Endothelial cell of umbilical vein (primary cell): ENCODE data around the gene PYGO2. TPM values are rescaled to one million over a fixed set of nuclear protein-coding genes. Genes with fewer than 3 reads are reported as not detected.
A peak's percentile ranks its signal among the peaks of the same experiment; 100 is the strongest.

ENCODE experiments used
- BruUV-seq: library from RNA; stranded (reverse); fragments of 400-500 nt; replicated peaks from 2 replicates; lab custom pipeline; 2021; lab: Mats Ljungman, UMichigan
- CTCF ChIA-PET: fragments of 300-600, 350-600 bp; sonication (Branson Sonifier 250); formaldehyde crosslinking; loops from one replicate; lab custom pipeline; 2021; ENCODE audit warnings: antibody characterized with exemption, inconsistent platforms; lab: Charles Lee
- POLR2A ChIA-PET: fragments of 300-600, 350-600 bp; sonication (Branson Sonifier 250); formaldehyde crosslinking; loops from one replicate; lab custom pipeline; 2021; ENCODE audit warnings: antibody characterized with exemption, inconsistent platforms; lab: Charles Lee
- DNase-seq: peaks from one replicate; pipeline ENCODE4 v3.0.0-alpha.2; 2011; ENCODE audit warnings: low read depth, low spot score
- FAIRE-seq: peaks from 2 replicates; lab custom pipeline; 2011; peaks lifted over from hg19 to GRCh38; lab: Jason Lieb, UNC
- H2AFZ ChIP-seq: 2 replicates; pipeline ENCODE4 v1.6.0; 2012; ENCODE audit warnings: low read depth, low read length, control low read depth, inconsistent platforms
- H3K27ac ChIP-seq: 2 replicates; pipeline ENCODE4 v1.5.1; 2011; ENCODE audit warnings: low read depth, mild to moderate bottlenecking, control low read depth, low read length, moderate library complexity; ENCODE audit not compliant: insufficient read depth
- H3K27me3 ChIP-seq, 2 experiments: 2 replicates each; pipeline versions ENCODE4 v1.6.0 to v1.6.1; 2011; ENCODE audit warnings: low read length in 2 of 2, mixed read lengths in 1 of 2; ENCODE audit not compliant: control insufficient read depth in 2 of 2, insufficient read depth in 2 of 2
- H3K36me3 ChIP-seq, 2 experiments: 2 replicates in 1 of 2; 3 replicates in 1 of 2; pipeline ENCODE4 v1.5.1; 2011; ENCODE audit warnings: low read length in 2 of 2, mild to moderate bottlenecking in 1 of 2, moderate library complexity in 1 of 2; ENCODE audit not compliant: control insufficient read depth in 2 of 2, insufficient read depth in 2 of 2; ENCODE audit errors: extremely low read depth in 1 of 2
- H3K4me1 ChIP-seq: 3 replicates; pipeline ENCODE4 v1.5.1; 2011; ENCODE audit warnings: mild to moderate bottlenecking, low read length; ENCODE audit not compliant: control insufficient read depth, insufficient read depth; ENCODE audit errors: extremely low read depth
- H3K4me2 ChIP-seq: 2 replicates; pipeline ENCODE4 v1.6.1; 2011; ENCODE audit warnings: low read length, control low read depth, mixed read lengths; ENCODE audit not compliant: insufficient read depth
- H3K4me3 ChIP-seq, 3 experiments: fragments of 200-600 bp in 1 of 3; sonication (generic), shearing (Covaris generic) in 1 of 3; replicated peaks in 1 of 3; 2 replicates each; pipeline ENCODE4 v1.5.1; 2011 to 2016; ENCODE audit warnings: control low read depth in 3 of 3, low read length in 3 of 3, mild to moderate bottlenecking in 2 of 3, inconsistent platforms in 1 of 3, low read depth in 1 of 3, moderate library complexity in 1 of 3; ENCODE audit not compliant: insufficient read depth in 1 of 3
- H3K79me2 ChIP-seq: 2 replicates; pipeline ENCODE4 v1.6.0; 2012; ENCODE audit warnings: low read length, inconsistent platforms; ENCODE audit not compliant: control insufficient read depth, insufficient read depth
- H3K9ac ChIP-seq: replicated peaks from 2 replicates; pipeline ENCODE3; 2011; ENCODE audit warnings: low read length, control low read depth; ENCODE audit not compliant: insufficient read depth; ENCODE audit errors: extremely low read depth
- H3K9me1 ChIP-seq: replicated peaks from 3 replicates; pipeline ENCODE4 v1.6.0; 2011; ENCODE audit warnings: mild to moderate bottlenecking, low read length; ENCODE audit not compliant: control insufficient read depth, insufficient read depth; ENCODE audit errors: extremely low read depth
- H3K9me3 ChIP-seq: replicated peaks from 2 replicates; pipeline ENCODE4 v1.5.1; 2012; ENCODE audit warnings: low read length, inconsistent platforms; ENCODE audit not compliant: control insufficient read depth, insufficient read depth
- H4K20me1 ChIP-seq: replicated peaks from 2 replicates; pipeline ENCODE3; 2011; ENCODE audit warnings: mild to moderate bottlenecking, low read length; ENCODE audit not compliant: control insufficient read depth, insufficient read depth; ENCODE audit errors: extremely low read depth
- EZH2 ChIP-seq: IDR thresholded peaks from 2 replicates; pipeline ENCODE4 v1.6.1; 2012; ENCODE audit warnings: borderline replicate concordance, low read depth, mild to moderate bottlenecking, moderate library complexity, low read length, inconsistent platforms; ENCODE audit not compliant: severe bottlenecking
- FOS ChIP-seq: IDR thresholded peaks from 2 replicates; pipeline ENCODE4 v1.6.1; 2011; ENCODE audit warnings: mild to moderate bottlenecking, low read length, moderate library complexity, borderline replicate concordance; ENCODE audit not compliant: insufficient read depth
- GATA2 ChIP-seq: IDR thresholded peaks from 2 replicates; pipeline ENCODE4 v1.7.0; 2011; ENCODE audit warnings: low read depth, mild to moderate bottlenecking, moderate library complexity, mixed read lengths, low read length; ENCODE audit not compliant: insufficient read length, insufficient read depth
- JUN ChIP-seq: IDR thresholded peaks from 2 replicates; pipeline ENCODE4 v1.6.1; 2011; ENCODE audit warnings: borderline replicate concordance, low read depth; ENCODE audit not compliant: insufficient read length, insufficient read depth
- MAX ChIP-seq: IDR thresholded peaks from 2 replicates; pipeline ENCODE4 v1.6.1; 2011; ENCODE audit not compliant: insufficient read depth, insufficient read length
- MYC ChIP-seq: IDR thresholded peaks from one replicate; pipeline ENCODE4 v1.6.1; 2011; ENCODE audit warnings: mild to moderate bottlenecking, low read depth, low read length
- POLR2A ChIP-seq: IDR thresholded peaks from 2 replicates; pipeline ENCODE4 v1.6.1; 2012; ENCODE audit warnings: low read depth, mild to moderate bottlenecking, control low read depth, low read length
- POLR2AphosphoS5 ChIP-seq: IDR thresholded peaks from 2 replicates; pipeline ENCODE4 v1.6.1; 2012; ENCODE audit warnings: low read depth, mild to moderate bottlenecking, control low read depth, low read length, moderate library complexity; ENCODE audit not compliant: insufficient read depth
- dilution Hi-C: fragments of 300-500 bp; cut with MboI; formaldehyde crosslinking; loops from one replicate; pipeline ENCODE4 v1.15.0; 2019; ENCODE audit warnings: low sequenced_read_pairs; ENCODE audit not compliant: extremely low pct_ligation_motif_present
- intact Hi-C: fragments of 100-400 bp; cut with micrococcal nuclease; formaldehyde crosslinking; loops from one replicate; pipeline ENCODE4 v1.10.0; 2022
- polyA plus RNA-seq, 4 experiments: library from polyadenylated mRNA; depleted of rRNA in 3 of 4; stranded (reverse) in 3 of 4; unstranded in 1 of 4; fragments of >200 nt; gene quantifications; 2 replicates each; pipeline versions ENCODE4 v1.2.1 to v1.2.3, GENCODE V29; 2011 to 2012; ENCODE audit warnings: missing spikeins in 1 of 4
- total RNA-seq: library from RNA; stranded (reverse); gene quantifications from 2 replicates; pipeline ENCODE4 v1.2.3, GENCODE V29; 2021
- TF ChIP-seq, protein P1 (sequence below), 2 donors: IDR thresholded peaks; 1 replicate in 1 of 2; 2 replicates in 1 of 2; pipeline ENCODE4 v1.5.1; 2011; ENCODE audit warnings: low read length in 2 of 2, mild to moderate bottlenecking in 2 of 2, moderate library complexity in 2 of 2, control low read depth in 1 of 2, inconsistent platforms in 1 of 2, low read depth in 1 of 2; ENCODE audit not compliant: insufficient read depth in 1 of 2; ENCODE audit errors: extremely low read depth in 1 of 2

PYGO2 gene
- total and polyA plus RNA-seq, 2 donors (not counting 3 experiments of a cell fraction or from before 2014, with no cell fraction given) = 19.3 to 21.5 TPM

GRCh38 chr1:154983776-154984466, 22.3 kb upstream of the PYGO2 start:
- peak overlapping the region; percentile 56 for H2AFZ ChIP-seq
- peaks cover 3 to 13% of the 10 kb centered on the region in 2 experiments for H3K36me3 ChIP-seq
- dilution Hi-C loops (no loop called here), intact Hi-C loops (loop anchor here (1.0 kb wide), 2 partner anchors 10 to 22 kb away; partner anchors contain the start of gene CKS1B)
- peak overlapping the region; percentile 79 for H3K9ac ChIP-seq
- no peaks in the 10 kb centered on the region for H3K9me3 ChIP-seq
- no peaks in the 10 kb centered on the region for H4K20me1 ChIP-seq
- peak overlapping the region; percentile 67 to 98 (median 92) for H3K4me3 ChIP-seq
- H3K79me2 ChIP-seq = peaks cover 23% of the 10 kb centered on the region
- peak overlapping the region; percentile 39 for H3K27ac ChIP-seq
- peaks cover 11% of the 10 kb centered on the region for H3K4me1 ChIP-seq
- no peak for FAIRE-seq
- POLR2A ChIA-PET = interaction anchor here (0.7 to 1.4 kb wide), 2 partner anchors 10 kb away, joined by 4 read pairs; partner anchors contain the start of gene LENEP
- BruUV-seq = no TSS peak
- no peak for TF ChIP-seq GATA2
- no peak for TF ChIP-seq EZH2
- peak overlapping the region; percentile 88 for H3K4me2 ChIP-seq
- no peaks in the 10 kb centered on the region for H3K27me3 ChIP-seq
- no peaks in the 10 kb centered on the region for H3K9me1 ChIP-seq
- CTCF ChIA-PET = interaction anchor here (0.6 to 1.8 kb wide), 15 partner anchors 9 to 87 kb away, joined by 3 to 8 read pairs (median 4); partner anchors contain the start of genes ADAM15, CKS1B, EFNA4 and LENEP
- no peak for DNase-seq

- H3K79me2 ChIP-seq = peaks cover 23% of the 10 kb centered on the region
- dilution Hi-C loops = no loop called here
- POLR2A ChIA-PET = interaction anchor here (1.4 kb wide), 1 partner anchor 9 kb away, joined by 4 read pairs; no protein-coding TSS in a partner anchor
Measured at GRCh38 chr1:154982897-154983648, 21.5 kb upstream of the PYGO2 start, which contains the start of gene FLAD1. Gene FLAD1 (plus strand): TSS chr1:154983344. CDS start chr1:154983695, 351 bp downstream.

More at GRCh38 chr1:154982897-154983648, 21.5 kb upstream of the PYGO2 start, which contains the start of gene FLAD1:
- peaks cover 0 to 6% of the 10 kb centered on the region in 2 experiments for H3K36me3 ChIP-seq
- FAIRE-seq = peak; percentile 97
- no peaks in the 10 kb centered on the region for H3K9me1 ChIP-seq
- H3K9me3 ChIP-seq = no peaks in the 10 kb centered on the region
- peaks cover 11% of the 10 kb centered on the region for H3K4me1 ChIP-seq
- peak; percentile 47 for TF ChIP-seq POLR2AphosphoS5
- no peak for TF ChIP-seq FOS
- TF ChIP-seq, protein P1, sequence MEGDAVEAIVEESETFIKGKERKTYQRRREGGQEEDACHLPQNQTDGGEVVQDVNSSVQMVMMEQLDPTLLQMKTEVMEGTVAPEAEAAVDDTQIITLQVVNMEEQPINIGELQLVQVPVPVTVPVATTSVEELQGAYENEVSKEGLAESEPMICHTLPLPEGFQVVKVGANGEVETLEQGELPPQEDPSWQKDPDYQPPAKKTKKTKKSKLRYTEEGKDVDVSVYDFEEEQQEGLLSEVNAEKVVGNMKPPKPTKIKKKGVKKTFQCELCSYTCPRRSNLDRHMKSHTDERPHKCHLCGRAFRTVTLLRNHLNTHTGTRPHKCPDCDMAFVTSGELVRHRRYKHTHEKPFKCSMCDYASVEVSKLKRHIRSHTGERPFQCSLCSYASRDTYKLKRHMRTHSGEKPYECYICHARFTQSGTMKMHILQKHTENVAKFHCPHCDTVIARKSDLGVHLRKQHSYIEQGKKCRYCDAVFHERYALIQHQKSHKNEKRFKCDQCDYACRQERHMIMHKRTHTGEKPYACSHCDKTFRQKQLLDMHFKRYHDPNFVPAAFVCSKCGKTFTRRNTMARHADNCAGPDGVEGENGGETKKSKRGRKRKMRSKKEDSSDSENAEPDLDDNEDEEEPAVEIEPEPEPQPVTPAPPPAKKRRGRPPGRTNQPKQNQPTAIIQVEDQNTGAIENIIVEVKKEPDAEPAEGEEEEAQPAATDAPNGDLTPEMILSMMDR (IDR thresholded peaks at IDR 0.05; ENCODE audit: extremely low read depth in 1 of 2, insufficient read depth in 1 of 2, low read depth in 1 of 2, low read length in 2 of 2) = no peak
- TF ChIP-seq MYC = no peak
- no peak for TF ChIP-seq JUN
- TF ChIP-seq GATA2 = no peak
- TF ChIP-seq EZH2 = no peak
- TF ChIP-seq POLR2A = peak; percentile 56
- TF ChIP-seq MAX = peak; percentile 98
- no peaks in the 10 kb centered on the region for H4K20me1 ChIP-seq
- CTCF ChIA-PET = interaction anchor here (0.6 to 1.8 kb wide), 13 partner anchors 9 to 88 kb away, joined by 3 to 8 read pairs (median 4); partner anchors contain the start of genes ADAM15, CKS1B, LENEP and PBXIP1
- H2AFZ ChIP-seq = peak within 1 kb of the TSS; percentile 61
- no TSS peak for BruUV-seq
- intact Hi-C loops = loop anchor here (1.0 kb wide), 2 partner anchors 9 to 21 kb away; partner anchors contain the start of gene CKS1B
- H3K4me2 ChIP-seq = peak within 1 kb of the TSS; percentile 88
- peak within 1 kb of the TSS; percentile 39 for H3K27ac ChIP-seq
- H3K9ac ChIP-seq = peak within 1 kb of the TSS; percentile 79
- peak; percentile 100 for DNase-seq
- peak within 1 kb of the TSS; percentile 67 to 98 (median 92) for H3K4me3 ChIP-seq
- H3K27me3 ChIP-seq = no peaks in the 10 kb centered on the region
